ENCODE measurements around the gene MLX.
"Not testable (repeated sequence)": the region's sequence is repeated elsewhere in the genome, so short reads cannot be mapped to it uniquely, and the experiment has no call there.

Gene MLX

DNA sequence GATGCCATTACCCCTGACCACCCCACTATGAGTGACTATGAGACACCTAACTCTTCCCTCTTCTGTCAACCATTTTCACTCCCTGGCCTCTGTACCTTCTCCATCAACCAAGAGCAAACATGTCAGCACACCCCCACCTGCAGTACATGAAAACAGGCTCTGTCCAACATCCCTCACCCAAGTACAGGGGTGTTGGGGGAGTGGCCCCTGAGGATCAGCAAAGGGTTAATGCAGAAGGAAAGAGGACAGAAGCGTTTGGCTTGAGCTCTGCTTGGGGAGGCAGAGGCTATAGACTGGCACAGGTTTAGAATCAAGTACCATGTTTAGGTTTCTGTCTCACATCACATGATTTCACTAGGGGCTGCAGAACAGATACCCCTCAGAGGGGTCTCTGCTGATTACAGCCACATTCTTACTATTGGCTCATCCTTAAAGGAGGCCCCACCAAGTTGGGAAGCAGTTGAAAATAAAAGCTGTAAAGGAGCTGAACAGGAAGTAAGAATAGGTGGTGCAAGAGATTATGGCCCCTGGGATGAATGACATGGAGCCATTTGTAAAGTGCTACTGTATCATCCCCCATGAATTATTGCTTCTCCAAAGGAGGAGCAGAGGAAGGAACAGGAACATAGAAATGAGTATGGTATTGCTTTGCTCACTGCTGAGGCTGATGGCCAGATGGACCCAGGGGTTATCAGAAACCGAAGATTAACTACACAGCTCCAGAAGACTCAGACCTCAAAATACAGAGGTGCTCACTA, 13.1 kb downstream of the MLX start:
- DNase-seq (ENCODE audit: low spot score) = no peak

DNA sequence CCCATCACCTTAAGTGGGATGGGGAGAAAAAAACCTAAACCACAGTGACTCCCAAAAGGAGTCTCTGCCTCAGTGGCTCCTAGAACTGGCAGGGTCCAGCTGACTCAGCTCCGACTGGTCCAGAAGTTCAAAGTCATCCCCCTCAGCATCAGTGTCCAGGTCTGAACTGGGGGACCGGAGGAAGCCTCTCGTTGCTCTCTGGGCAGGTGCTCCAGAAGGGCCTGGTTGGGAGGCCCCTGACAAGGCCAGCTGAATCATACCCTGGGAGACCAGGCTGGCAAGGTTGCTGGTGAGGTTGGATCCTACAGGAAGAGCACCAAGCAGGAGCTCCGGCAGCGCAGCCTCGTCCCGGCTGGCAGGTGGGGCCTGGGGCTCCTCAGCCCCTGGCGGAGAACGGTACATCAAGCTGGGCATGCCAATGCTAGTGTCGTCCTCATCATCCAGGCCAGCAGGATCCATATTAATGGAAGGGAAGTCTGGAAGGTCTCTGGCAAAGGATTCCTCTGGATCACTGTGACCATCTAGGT, 14.9 kb downstream of the MLX start:
- no peak for DNase-seq (ENCODE audit: low spot score)

DNA sequence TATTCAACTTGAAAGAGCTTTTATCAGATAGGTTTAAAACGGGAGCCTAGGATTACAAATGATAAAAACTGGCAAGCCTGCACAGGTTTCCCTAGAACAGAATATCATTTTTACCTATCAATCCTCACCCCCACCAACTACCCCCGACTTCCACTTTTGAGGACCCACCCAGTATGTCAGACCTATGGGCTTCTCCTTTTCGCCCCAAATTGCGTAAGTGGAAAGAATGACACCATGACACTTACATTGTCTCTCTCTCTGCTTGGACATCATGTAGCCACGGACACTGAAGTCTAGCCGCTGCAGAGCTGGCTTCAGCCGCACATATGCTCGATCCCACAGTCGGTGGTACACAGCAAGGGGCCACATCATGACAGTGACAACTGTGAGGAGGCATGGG, 18.0 kb downstream of the MLX start:
- DNase-seq (ENCODE audit: low spot score) = no peak

DNA sequence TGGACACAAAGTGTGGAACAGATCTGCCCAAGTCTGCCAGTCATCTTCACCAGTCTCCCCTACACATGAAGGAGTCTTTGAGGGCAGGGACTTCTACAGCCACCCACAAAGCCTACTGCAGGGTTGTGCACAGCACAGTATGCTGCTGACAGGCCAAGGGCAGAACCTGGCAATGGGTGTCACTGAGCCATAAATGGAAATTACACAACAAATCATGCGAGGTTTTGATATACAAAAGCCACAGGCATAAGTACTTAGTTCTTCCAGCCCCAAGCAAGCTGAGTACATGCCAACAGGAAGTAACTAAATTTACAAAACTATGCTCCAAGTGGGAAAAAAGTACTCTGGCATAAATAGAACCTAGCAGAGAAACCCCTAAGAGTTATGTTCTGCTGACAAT, 18.5 kb downstream of the MLX start:
- DNase-seq (ENCODE audit: low spot score) = no peak

DNA sequence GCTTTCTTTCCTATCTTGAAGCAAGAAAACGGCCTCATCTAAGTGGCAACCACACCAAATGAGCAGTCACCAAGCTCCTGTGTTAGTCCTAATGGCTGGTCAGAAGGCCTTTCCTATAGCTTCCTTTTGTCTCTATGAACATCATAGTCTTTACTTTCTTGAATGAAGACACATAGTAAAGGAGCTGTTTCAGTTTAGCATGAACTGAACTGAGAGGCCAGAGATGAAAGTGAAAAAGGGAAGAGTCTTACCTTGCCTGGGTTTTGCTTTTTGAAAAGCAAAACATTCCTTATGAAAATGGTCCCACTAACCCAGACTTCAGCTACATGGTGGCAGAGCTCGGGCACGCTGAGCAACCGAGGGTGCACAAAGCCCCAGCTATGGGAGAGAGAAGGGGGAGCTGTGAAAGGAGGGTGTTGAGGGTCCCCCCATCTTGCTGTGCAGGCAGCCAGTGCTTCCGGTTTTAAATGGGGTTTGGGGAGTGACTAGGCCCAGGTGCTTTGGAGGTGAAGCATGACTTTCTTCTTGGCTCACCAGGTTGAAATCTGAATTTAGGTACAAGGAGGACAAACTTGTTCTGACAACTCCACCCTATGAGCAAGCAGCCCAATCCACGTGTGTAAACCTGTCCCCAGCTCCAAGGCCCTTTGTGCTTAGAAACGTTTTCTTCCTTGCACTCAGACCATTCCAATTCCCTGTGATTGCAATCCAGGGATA, 19.8 kb downstream of the MLX start:
- no peak for DNase-seq (ENCODE audit: low spot score)

GRCh38 chr17:42590886-42591285, 24.0 kb downstream of the MLX start:
- DNase-seq (ENCODE audit: low spot score) = no peak

- DNase-seq (ENCODE audit: low spot score) = no peak
Observed at GRCh38 chr17:42591411-42591810, 24.5 kb downstream of the MLX start.

GRCh38 chr17:42596386-42596785, 29.5 kb downstream of the MLX start:
- DNase-seq (ENCODE audit: low spot score) = no peak

DNA sequence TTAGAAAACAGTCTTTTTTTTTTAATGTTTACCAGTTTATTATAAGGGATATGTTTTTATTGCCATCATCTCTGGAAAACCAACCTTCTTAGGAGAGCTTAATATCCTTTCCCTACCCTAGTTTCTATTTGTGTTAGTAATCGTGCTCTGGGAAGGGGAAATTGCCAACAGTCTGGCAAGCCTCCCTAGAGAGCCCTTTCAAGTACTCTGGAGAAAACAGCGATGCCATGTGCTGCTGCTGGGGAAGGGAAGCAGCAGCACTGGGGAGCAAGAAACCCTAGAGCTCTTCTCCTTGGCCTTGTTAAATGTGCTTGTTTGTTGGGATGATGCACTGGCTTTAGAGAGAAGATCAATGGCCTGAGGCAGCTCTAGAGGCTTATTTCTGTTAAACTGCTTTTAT, 32.0 kb downstream of the MLX start:
- no peak for DNase-seq (ENCODE audit: low spot score)

- DNase-seq (ENCODE audit: low spot score) = no peak
Observed at GRCh38 chr17:42603318-42603717, 36.4 kb downstream of the MLX start.

DNA sequence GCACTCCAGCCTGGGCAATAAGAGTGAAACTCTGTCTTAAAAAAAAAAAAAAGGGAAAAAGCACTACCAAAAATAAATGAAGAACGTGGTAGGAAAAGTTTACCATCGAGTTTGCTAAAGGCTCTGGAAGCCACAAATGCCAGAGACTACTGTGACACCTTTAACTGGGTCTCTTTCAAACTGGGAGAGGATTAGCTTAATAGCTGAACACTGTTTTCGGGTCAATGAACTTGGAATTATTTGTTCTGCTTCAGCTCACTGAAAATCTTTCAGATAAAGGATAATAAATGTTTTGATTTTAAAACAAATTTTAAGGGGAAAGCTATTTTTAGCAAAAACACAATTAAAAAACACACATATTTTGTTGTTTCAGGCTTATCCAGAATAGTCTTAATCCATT, 40.9 kb downstream of the MLX start:
- DNase-seq (ENCODE audit: low spot score) = no peak

- no peak for DNase-seq (ENCODE audit: low spot score)
Observed at GRCh38 chr17:42608305-42609181, 41.6 kb downstream of the MLX start.

GRCh38 chr17:42609182-42609813, 42.4 kb downstream of the MLX start, which contains the start of the genes RETREG3 and TUBG1:
Gene RETREG3 (minus strand): TSS chr17:42609374. CDS start chr17:42609324, 50 bp downstream.
Gene TUBG1 (plus strand): TSS chr17:42609683. CDS start chr17:42609738, 55 bp downstream.
- peak; percentile 100 for DNase-seq (ENCODE audit: low spot score)

GRCh38 chr17:42609814-42610801, 43.2 kb downstream of the MLX start:
- peak; percentile 4 for DNase-seq (ENCODE audit: low spot score)

DNA sequence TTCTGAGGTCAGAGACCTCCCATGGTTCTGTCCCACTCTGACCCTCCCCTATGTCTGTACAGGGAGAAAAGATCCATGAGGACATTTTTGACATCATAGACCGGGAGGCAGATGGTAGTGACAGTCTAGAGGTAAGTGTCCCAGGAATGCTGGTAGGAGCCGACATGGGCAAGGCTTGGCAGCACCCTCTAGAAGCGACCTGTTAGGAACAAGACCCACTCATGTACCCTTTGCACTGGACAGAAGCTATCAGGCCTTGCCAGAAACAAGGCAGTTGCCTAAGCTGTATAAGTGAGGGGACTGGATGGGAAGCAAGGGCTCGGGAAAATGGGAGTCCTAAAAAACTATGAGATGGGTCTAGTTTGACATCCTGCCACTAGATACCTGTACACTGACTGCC, 45.1 kb downstream of the MLX start:
- DNase-seq (ENCODE audit: low spot score) = no peak

DNA sequence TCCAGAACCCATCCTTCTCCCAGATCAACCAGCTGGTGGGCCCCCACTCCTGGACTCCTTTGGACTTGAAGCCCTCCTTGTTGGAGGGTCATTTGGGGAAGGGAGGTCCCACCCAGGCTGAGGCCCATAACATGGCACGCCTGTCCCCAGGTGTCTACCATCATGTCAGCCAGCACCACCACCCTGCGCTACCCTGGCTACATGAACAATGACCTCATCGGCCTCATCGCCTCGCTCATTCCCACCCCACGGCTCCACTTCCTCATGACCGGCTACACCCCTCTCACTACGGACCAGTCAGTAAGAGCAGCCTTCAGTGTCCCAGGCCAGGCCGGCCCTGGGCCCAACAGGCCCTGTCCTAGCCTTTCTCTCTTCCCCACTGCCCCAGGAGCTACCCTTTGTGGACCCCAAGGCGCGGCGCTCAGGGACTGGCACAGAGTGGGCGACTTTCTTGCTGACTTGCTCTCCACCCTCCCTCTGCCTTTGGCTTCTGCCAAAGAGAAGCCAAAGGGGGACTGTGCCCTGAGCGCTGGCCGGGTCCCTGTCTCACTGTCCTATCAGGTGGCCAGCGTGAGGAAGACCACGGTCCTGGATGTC, 46.9 kb downstream of the MLX start:
- DNase-seq (ENCODE audit: low spot score) = no peak

DNA sequence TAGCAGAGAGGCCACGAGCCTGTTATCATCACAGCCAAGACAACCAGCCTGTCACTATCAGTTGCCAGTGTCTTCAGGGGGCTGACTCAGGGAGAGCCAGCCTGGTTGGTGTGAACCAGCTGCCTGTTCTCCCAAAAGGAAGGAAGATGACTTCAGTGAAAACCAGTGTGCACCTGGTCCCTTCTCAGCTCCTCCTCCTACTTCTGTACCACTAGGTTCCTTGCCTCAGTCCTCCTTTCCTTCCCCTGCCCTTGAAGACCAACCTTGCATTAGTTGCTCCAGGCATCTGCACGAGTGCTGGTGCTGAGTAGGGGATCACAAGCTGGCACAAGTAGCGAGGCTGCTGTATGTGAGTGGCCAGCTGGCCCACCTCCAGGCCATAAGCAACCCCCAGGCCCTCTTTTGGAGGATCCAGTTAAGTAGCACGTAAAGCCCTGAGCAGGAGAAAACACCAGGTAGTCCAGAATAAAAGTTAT, 51.1 kb downstream of the MLX start:
- no peak for DNase-seq (ENCODE audit: low spot score)

- DNase-seq (ENCODE audit: low spot score) = no peak
Observed at GRCh38 chr17:42618442-42619150, 51.7 kb downstream of the MLX start.

GRCh38 chr17:42621987-42622386, 55.1 kb downstream of the MLX start:
- not testable (repeated sequence) for DNase-seq (ENCODE audit: low spot score)

Measured in CD4-positive, alpha-beta T cell treated with Interleukin-6 at 100 ng/mL for 8 hours (primary cell).